NB4 (cell line): Measurements from ENCODE around the gene UTF1.

Experiments used
- CTCF ChIP-seq: IDR thresholded peaks from one replicate; pipeline ENCODE4 v1.5.1; 2012; ENCODE audit warnings: low read depth, low read length
- MYC ChIP-seq: IDR thresholded peaks from 2 replicates; pipeline ENCODE4 v1.6.1; 2011; ENCODE audit warnings: low read depth, low read length
- POLR2A ChIP-seq: IDR thresholded peaks from 2 replicates; pipeline ENCODE4 v1.6.1; 2011; ENCODE audit warnings: mild to moderate bottlenecking; ENCODE audit not compliant: insufficient read length; ENCODE audit errors: extremely low read depth

DNA sequence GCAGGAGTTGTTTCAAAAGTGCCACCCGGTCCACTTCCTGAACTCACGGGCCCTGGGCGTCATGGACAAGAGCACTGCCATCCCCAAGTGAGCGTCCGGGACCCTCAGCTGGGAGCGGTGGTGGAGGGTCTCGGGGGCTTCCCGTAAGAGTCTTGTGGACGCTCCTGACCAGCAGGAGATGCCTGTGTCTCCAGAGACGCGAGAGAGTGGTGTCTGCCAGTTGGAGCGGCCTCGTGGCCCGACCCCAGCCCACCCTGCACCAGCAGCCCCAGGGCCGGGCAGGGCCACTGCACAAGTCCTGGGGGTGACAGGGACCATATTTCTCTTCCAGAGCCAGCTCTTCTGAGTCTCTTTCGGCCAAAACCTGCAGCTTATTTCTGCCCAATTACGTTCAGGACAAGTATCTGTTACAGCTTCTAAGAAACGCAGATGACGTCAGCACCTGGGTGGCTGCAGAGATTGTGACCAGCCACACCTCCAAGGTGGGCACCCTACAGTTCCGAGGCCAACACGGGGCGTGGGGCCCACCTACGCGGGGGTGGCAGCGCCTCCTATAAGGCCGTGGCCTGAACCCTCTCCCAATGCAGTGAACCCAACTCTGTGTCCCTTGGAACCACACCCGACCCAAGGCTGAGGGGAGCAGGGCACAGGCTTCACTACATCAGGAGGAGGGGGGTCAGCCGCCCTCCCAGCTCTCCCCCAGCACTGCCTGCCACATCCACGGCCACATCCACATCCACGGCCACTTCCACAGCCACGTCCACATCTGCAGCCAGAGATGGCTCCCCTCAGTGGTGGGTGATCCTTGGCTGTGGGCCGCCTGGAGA lies 16.2 kb upstream of the UTF1 start:
- TF ChIP-seq CTCF = no peak
- no peak for TF ChIP-seq POLR2A
- TF ChIP-seq MYC = no peak
